ENCODE results near the gene NDFIP1.

The NDFIP1 gene

GRCh38 chr5:142073362-142073988, 35.1 kb upstream of the NDFIP1 start (continued):
- no peak for TF ChIP-seq KLF17 (tag by site-specific recombination; IDR thresholded peaks at IDR 0.05)
- no peak for TF ChIP-seq ZFP41 (tag by site-specific recombination; IDR thresholded peaks at IDR 0.05; ENCODE audit: borderline replicate concordance)
- no peak for TF ChIP-seq ZNF423 (tag by site-specific recombination; IDR thresholded peaks at IDR 0.05)

GRCh38 chr5:142074006-142074405, 34.6 kb upstream of the NDFIP1 start:
- H3K4me1 ChIP-seq (ENCODE audit: control insufficient read depth, insufficient read depth, low read length) = 0 out of 2 replicates have a peak, but pooled peaks cover 3% of the 10 kb centered on the region
- H3K9me3 ChIP-seq (ENCODE audit: control insufficient read depth, insufficient read depth, low read depth, low read length) = no peaks in the 10 kb centered on the region
- ChIA-PET POLR2A (no interaction called here), CTCF (interaction anchor here (0.8 kb wide), 2 partner anchors 404 to 625 kb away, joined by 3 read pairs; no protein-coding TSS in a partner anchor)
- H3K36me3 ChIP-seq (ENCODE audit: control insufficient read depth in 2 of 2, insufficient read depth in 1 of 2, low read length in 2 of 2) = no peaks in the 10 kb centered on the region
- H3K27ac ChIP-seq (ENCODE audit: extremely low read depth, low read depth, low read length) = no peak overlapping the region
- TF ChIP-seq ZNF843 (tag by site-specific recombination; IDR thresholded peaks at IDR 0.05) (no peak), ZBTB49 (tag by site-specific recombination; IDR thresholded peaks at IDR 0.05; ENCODE audit: low read depth) (no peak)
- no peak overlapping the region for H3K4me3 ChIP-seq (ENCODE audit: low read depth, low read length)

GRCh38 chr5:142078221-142078620, 30.4 kb upstream of the NDFIP1 start:
- POLR2A ChIA-PET = no interaction called here
- H3K36me3 ChIP-seq (ENCODE audit: control insufficient read depth in 2 of 2, insufficient read depth in 1 of 2, low read length in 2 of 2) = no peaks in the 10 kb centered on the region
- H3K27ac ChIP-seq (ENCODE audit: extremely low read depth, low read depth, low read length) = no peak overlapping the region
- no peak overlapping the region for H3K4me3 ChIP-seq (ENCODE audit: low read depth, low read length)
- no peak for TF ChIP-seq ZBTB17 (tag by site-specific recombination; IDR thresholded peaks at IDR 0.05)
- TF ChIP-seq ZNF239 (tag by site-specific recombination; IDR thresholded peaks at IDR 0.05) = no peak
- TF ChIP-seq ZNF169 (tag by site-specific recombination; IDR thresholded peaks at IDR 0.05) = no peak
- TF ChIP-seq ZNF843 (tag by site-specific recombination; IDR thresholded peaks at IDR 0.05) = 0 out of 2 replicates have a peak, but pooled peaks have one; percentile 27
- no peak for TF ChIP-seq ZXDB (tag by site-specific recombination; IDR thresholded peaks at IDR 0.05)
- no peak for TF ChIP-seq ZNF513 (tag by site-specific recombination; IDR thresholded peaks at IDR 0.05)
- no peak for TF ChIP-seq CTCF (tag by site-specific recombination; IDR thresholded peaks at IDR 0.05)
- TF ChIP-seq ZBTB7A (tag by site-specific recombination; IDR thresholded peaks at IDR 0.05; ENCODE audit: low read depth) = no peak
- no peak for TF ChIP-seq ZNF596 (tag by site-specific recombination; IDR thresholded peaks at IDR 0.05)
- TF ChIP-seq GLIS1 (tag by site-specific recombination; IDR thresholded peaks at IDR 0.05) = 0 out of 2 replicates have a peak, but pooled peaks have one; percentile 28
- TF ChIP-seq ZNF701 (tag by site-specific recombination; IDR thresholded peaks at IDR 0.05) = no peak
- CTCF ChIA-PET = no interaction called here
- H3K4me1 ChIP-seq (ENCODE audit: control insufficient read depth, insufficient read depth, low read length) = 0 out of 2 replicates have a peak, but pooled peaks cover 4% of the 10 kb centered on the region
- no peaks in the 10 kb centered on the region for H3K9me3 ChIP-seq (ENCODE audit: control insufficient read depth, insufficient read depth, low read depth, low read length)

Data from HEK293 (cell line).